NB4 (cell line): ENCODE results near the gene KRT3.

Experiments used
- CTCF ChIP-seq: IDR thresholded peaks from one replicate; pipeline ENCODE4 v1.5.1; 2012; ENCODE audit warnings: low read depth, low read length
- MAX ChIP-seq: IDR thresholded peaks from 2 replicates; pipeline ENCODE4 v1.6.1; 2011; ENCODE audit warnings: low read depth, low read length
- POLR2A ChIP-seq: IDR thresholded peaks from 2 replicates; pipeline ENCODE4 v1.6.1; 2011; ENCODE audit warnings: mild to moderate bottlenecking; ENCODE audit not compliant: insufficient read length; ENCODE audit errors: extremely low read depth

GRCh38 chr12:52757449-52758176 lies 38.3 kb downstream of the KRT3 start:
- TF ChIP-seq MAX, result no peak
- TF ChIP-seq POLR2A, result no peak
- no peak for TF ChIP-seq CTCF
